Stimulated activated CD8-positive, alpha-beta memory T cell treated with anti-CD3 and anti-CD28 coated beads, Interleukin-7, amount 100 ng/mL, for 24 hours (primary cell): ENCODE measurements around the gene AFG3L2.

Experiments
- DNase-seq: peaks from one replicate; pipeline ENCODE4 v3.0.0-alpha.2; 2020; ENCODE audit warnings: low read depth

AFG3L2 gene

GRCh38 chr18:12359515-12359927 is 17.5 kb downstream of the AFG3L2 start:
- DNase-seq, result no peak

- no peak for DNase-seq
These were observed 24.8 kb downstream of the AFG3L2 start for GRCh38 chr18:12352188-12352587.

GRCh38 chr18:12347895-12348294 is 29.1 kb downstream of the AFG3L2 start:
- DNase-seq, result no peak

GRCh38 chr18:12346240-12346565 is 30.8 kb downstream of the AFG3L2 start:
- no peak for DNase-seq

- no peak for DNase-seq
These were observed 31.4 kb downstream of the AFG3L2 start for GRCh38 chr18:12345491-12346239.

- no peak for DNase-seq
These were observed 34.4 kb downstream of the AFG3L2 start for GRCh38 chr18:12342661-12343060.

GRCh38 chr18:12340945-12341660 is 35.9 kb downstream of the AFG3L2 start:
- DNase-seq, result no peak

- no peak for DNase-seq
These were observed 38.6 kb downstream of the AFG3L2 start for GRCh38 chr18:12338382-12338781.

- DNase-seq, result no peak
These were observed 40.1 kb downstream of the AFG3L2 start for GRCh38 chr18:12336887-12337286.

- DNase-seq, result no peak
These were observed 40.8 kb downstream of the AFG3L2 start for GRCh38 chr18:12336171-12336613.

GRCh38 chr18:12335503-12335902 is 41.5 kb downstream of the AFG3L2 start:
- no peak for DNase-seq

GRCh38 chr18:12334863-12335262 is 42.2 kb downstream of the AFG3L2 start:
- DNase-seq, result no peak

GRCh38 chr18:12334366-12334808 is 42.6 kb downstream of the AFG3L2 start:
- no peak for DNase-seq

GRCh38 chr18:12333506-12334290 is 43.3 kb downstream of the AFG3L2 start:
- DNase-seq, result no peak

GRCh38 chr18:12330766-12331165 is 46.3 kb downstream of the AFG3L2 start:
- DNase-seq, result no peak

GRCh38 chr18:12329125-12329698 is 47.8 kb downstream of the AFG3L2 start:
- no peak for DNase-seq

GRCh38 chr18:12328179-12328823 is 48.7 kb downstream of the AFG3L2 start:
- no peak for DNase-seq

- peak; percentile 62 for DNase-seq
These were observed 49.4 kb downstream of the AFG3L2 start for GRCh38 chr18:12327510-12328178.

- no peak for DNase-seq
These were observed 50.1 kb downstream of the AFG3L2 start for GRCh38 chr18:12326711-12327460.

GRCh38 chr18:12325726-12326245 is 51.2 kb downstream of the AFG3L2 start:
- DNase-seq, result no peak
